CD4-positive, alpha-beta T cell treated with Interleukin-1 beta for 1 hour (primary cell): ENCODE data around the gene SRP54.
"Not testable (repeated sequence)": the region's sequence is repeated elsewhere in the genome, so short reads cannot be mapped to it uniquely, and the experiment has no call there.

Experiments used
- DNase-seq, 2 donors: peaks; one replicate each; pipeline ENCODE4 v3.0.0-alpha.2; 2020 to 2022

SRP54 gene

DNA sequence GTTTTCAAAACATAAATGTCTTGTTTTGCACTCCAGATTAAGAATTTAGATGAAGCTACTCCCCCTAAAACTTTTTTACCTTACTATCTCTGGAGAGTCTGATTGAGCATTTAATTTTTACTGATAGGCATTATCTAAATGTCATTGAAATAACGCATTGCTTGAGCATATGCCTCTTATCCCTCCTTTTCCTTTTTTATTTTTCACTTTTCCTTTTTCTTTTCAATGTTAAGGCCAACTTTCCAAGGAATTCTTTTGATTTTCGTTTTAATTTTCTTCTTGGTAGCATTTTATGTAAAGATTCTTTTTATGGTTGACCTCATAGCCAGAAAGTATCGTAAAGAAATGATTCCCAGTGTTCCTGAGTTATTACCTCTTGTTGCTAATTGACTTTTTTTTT, 2.9 kb downstream of the SRP54 start:
- DNase-seq = no peak

DNA sequence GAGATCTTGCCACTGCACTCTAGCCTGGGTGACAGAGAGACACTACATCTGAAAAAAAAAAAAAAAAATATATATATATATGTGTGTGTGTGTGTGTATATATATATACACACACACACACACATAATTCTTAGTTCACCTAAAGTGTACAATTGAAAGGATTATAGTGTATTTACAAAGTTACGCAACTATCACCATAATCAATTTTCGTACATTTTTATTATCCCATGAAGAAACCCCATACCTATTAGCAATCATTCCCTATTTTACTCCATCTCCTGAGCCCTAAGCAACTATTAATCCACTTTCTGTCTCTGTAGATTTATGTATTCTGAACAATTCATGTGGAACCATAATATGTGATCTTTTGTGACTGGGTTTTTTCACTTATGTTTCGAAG, 4.4 kb downstream of the SRP54 start:
- DNase-seq = no peak

DNA sequence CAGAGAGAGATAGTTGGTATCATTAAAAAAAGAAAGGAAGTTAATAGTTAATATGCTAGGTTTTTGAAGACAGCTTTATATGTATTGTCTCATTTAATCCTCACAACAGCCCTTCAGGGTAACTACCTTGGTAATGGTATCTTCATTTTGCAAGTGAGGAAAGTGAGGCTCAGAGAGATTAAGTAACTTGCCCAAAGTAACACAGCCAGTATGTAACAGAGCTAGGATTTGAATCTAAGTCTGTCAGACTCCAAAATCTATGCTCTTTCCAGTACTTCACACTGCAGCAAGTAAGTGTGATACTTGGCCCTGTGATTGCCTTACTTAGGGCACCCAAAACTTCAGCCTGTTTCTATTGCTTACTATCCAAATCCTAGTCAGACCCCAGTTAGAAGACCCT, 7.0 kb downstream of the SRP54 start:
- no peak for DNase-seq

DNA sequence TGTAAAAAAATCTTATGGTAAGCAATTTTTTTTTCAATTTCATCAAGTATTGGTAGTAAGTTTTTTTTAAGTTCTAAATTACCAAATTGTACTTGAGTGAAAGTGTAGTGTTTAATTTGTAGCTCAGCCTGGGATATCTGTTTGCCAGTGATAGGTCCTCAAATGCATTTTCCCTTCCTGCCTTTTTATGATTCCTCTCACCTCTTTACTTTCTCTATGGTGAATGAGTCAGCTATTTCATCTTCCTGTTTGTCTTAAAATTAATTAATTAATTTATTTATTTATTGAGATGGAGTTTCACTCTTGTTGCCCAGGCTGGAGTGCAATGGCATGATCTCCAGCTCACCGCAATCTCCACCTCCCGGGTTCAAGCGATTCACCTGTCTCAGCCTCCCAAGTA, 10.6 kb downstream of the SRP54 start:
- DNase-seq = no peak

DNA sequence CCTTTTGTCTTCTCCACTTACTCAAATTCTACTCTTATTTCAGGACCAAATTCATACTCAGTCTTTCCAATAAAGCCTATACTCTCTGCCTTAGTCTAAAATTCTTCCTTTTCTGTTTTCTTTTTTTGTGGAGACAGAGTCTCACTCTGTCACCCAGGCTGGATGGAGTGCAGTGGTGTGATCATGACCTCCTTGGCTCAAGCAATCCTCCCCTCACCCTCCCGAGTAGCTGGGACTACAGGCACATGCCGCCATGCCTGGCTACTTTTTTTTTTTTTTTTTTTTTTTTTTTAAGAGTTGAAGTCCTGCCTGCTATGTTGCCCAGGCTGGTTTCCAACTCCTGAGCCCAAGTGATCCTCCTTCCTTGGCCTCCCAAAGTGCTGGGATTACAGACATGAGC, 11.9 kb downstream of the SRP54 start:
- no peak for DNase-seq

DNA sequence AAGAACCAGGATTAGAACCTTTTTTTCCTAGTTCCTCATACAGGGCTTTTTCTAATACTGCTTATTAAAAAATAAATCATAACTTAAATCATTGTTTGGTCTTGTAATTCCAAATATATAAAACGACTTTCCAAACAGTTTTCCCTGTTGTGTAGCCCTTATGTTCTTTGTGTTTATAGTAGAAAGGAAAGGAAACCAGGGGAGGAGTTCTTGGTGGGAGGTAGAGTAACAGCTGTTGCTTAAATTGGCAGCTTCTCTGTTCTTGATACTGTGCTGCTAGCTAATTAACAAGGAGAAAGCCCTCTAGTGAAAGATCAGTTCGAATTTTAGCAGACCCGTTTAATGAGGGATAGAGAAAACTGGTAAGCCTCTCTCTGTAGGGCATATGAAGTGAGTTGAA, 15.0 kb downstream of the SRP54 start:
- no peak for DNase-seq

DNA sequence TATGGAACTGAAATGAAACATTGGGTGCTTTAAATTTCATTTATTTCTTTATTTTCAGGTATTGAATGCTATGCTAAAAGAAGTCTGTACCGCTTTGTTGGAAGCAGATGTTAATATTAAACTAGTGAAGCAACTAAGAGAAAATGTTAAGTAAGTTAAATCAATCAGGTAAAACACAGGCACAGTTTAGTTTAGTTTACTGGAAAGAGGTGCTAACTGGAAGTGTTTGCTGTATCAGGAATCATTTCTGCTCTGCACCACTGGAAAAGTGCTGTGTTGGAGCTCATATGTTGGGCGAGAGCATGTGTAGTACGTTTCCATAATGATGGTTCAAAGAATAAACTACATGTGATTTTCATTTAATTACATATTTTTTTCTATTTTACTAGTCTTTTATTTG, 16.7 kb downstream of the SRP54 start:
- no peak for DNase-seq

DNA sequence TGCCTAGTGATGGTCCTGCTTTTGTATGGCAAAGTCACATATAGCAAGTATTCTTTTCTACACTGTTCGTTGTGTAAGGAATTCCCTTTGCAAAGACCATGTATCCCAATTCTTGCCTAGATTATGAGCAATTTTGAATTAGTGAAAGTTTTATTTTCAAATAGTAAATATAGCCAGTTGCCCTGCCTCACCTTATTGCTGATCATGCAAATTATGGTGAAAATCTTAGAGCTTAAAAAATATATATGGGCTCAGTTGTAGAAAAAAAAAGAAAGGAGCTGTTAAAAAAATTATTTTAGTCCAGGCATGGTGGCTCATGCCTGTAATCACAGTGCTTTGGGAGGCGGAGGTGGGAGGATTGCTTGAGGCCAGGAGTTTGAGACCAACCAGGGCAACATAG, 18.8 kb downstream of the SRP54 start:
- DNase-seq = no peak

DNA sequence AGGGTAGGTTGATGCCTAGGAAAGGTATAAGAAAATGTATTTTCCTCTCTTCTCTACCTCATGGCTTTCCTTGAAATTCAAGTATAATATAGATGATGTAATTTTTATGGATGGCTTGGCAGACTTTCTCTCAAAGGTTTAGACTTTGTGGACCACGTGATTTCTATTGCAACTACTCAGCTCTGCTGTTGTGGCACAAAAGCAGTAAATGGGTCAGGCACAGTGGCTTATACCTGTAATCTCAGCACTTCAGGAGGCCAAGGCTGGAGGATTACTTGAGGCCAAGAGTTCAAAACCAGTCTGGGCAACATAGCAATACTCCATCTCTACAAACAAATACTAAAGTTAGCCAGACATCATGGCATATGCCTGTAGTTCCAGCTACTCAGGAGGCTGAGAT, 22.0 kb downstream of the SRP54 start:
- DNase-seq = no peak

DNA sequence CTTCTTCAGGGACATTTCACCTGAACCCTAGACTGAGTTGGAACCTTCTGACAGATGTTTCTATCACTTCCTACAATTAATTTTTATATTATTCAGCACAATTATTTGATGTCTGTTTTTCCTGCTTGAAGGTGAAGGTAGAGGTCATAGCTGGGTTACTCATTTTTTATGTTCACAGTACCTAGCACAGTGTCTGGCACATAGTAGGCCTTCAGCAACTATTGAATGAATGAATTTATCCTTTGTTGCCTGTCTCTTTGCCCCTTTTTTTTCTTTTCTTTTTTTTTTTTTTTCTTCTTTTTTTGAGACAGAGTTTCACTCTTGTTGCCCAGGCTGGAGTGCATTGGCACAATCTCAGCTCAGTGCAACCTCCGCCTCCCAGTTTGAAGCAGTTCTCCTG, 33.8 kb downstream of the SRP54 start:
- DNase-seq = no peak

DNA sequence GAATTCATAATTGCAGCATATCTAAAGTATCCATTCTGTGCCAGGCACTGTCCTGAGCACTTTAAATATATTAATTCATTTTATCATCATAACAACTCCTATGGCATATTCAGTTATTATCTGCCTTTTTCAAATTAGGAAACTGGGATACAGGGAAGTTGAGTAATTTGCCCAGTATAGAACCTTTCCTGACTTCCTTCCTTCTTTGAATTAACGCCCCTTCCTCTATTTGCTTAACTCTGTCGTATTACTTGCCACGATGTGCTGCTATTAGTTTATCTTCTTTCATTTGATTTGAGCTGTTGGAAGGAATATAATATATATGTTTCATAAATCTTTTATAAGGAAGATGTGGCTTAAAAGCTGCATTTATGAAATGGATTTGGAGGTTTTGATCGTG, 37.9 kb downstream of the SRP54 start:
- DNase-seq = no peak

DNA sequence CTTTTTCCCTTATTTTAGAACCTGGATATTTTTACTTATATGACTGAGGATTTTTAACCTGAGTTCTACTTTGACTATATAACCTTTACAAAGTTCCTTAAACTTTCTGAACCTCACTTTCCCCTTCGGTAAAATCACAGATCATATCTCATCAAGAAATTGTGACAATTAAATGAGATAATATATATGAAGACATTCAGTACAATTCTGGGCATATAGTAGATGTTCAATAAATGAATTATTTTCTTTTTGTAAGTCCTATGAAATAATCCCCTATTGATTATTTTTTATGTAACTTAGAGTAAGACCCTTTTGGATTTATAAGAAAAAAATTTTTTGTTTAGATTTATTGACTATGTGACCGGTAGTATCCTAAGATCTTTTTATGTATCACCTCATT, 45.6 kb downstream of the SRP54 start:
- DNase-seq = no peak

DNA sequence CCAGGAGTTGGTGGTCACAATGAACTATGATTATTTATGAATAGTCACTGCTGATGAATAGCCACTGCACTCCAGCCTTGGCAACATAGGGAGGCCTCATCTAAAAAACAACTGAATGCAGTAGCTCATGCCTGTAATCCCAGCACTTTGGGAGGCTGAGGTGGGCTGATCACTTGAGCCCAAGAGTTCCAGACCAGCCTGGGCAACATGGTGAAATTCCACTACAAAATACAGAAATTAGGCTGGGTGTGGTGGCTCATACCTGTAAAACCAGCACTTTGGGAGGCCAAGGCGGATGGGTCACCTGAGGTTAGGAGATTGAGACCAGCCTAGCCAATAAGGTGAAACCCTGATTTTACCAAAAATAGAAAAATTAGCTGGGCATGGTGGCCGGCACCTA, 49.8 kb downstream of the SRP54 start:
- no peak for DNase-seq

DNA sequence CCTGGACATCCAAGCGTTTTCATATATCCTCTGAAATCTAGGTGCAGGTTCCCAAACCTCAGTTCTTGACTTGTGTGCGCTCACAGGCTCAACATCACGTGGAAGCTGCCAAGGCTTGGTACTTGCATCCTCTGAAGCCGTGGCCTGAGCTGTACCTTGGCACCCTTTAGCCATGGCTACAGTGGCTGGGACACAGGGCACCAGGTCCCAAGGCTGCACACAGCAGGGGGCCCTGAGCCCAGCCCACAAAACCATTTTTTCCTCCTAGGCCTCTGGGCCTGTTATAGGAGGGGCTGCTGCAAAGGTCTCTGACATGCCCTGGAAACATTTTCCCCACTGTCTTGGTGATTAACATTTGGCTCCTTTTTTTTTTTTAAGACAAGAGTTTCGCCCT, 51.6 kb downstream of the SRP54 start:
- DNase-seq = no peak

DNA sequence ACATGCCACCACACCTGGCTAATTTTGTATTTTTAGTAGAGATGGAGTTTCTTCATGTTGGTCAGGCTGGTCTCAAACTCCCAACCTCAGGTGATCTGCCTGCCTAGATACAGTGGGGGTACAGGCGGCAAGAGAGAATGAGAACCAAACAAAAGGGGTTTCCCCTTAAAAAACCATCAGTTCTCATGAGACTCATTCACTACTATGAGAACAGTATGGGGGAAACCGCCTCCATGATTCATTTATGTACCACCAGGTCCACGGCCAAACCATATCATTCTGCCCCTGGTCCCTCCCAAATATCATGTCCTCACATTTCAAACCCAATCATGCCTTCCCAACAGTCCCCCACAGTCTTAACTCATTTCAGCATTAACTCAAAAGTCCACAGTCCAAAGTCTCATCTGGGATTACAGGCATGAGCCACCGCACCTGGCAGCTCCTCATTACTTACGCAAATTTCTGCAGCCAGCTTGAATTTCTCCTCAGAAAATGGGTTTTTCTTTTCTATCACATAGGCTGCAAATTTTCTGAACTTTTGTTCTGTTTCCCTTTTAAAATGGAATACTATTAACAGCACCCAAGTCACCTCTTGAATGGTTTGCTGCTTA, 52.3 kb downstream of the SRP54 start:
- DNase-seq = not testable (repeated sequence)

DNA sequence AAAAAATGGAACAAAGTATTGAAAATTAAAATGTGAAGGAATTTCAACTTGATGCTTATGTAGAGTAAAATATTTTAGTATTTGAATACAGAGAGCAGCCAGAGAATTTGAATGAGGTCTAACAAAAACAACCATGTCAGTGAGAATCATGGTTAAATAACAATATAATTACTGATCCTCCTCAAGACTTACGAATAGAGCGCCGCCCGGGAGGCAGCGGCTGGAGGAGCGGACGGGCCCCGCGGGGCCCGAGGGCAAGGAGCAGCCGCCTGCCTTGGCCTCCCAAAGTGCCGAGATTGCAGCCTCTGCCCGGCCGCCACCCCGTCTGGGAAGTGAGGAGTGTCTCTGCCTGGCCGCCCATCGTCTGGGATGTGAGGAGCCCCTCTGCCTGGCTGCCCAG, 55.5 kb downstream of the SRP54 start:
- not testable (repeated sequence) for DNase-seq

DNA sequence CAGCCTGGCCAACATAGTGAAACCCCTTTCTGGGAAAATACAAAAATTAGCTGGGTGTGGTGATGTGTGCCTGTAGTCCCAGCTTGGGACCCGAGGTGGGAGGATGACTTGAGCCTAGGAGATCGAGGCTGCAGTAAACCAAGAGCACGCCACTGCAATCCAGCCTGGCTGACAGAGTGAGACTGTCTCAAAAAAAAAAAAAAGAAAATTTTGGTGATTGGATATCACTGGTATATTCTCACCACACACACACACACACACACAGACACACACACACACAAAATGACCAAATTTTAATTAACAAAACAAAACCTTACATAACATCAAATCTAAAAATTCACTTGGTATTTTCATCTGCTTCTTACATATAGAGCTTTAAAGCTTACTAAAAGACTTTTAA, 59.8 kb downstream of the SRP54 start:
- DNase-seq = no peak

DNA sequence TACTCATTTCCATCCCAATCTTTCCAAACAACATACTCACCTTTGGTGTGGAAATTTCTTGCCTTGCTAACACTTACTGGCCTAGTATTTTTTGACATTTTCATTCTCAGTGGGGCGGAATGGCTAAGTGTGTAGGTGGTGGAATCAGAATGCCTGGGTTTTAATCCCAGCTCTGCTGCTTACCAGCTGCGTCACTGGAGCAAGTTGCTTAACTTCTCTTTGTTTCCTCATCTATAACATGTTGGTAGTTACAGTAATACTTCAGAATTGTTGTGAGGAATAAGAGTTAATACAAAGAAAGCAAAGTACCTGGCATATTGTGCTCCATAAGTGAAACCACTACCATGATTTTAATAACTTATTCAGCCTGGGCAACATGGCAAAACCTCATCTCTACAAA, 60.3 kb downstream of the SRP54 start:
- no peak for DNase-seq

DNA sequence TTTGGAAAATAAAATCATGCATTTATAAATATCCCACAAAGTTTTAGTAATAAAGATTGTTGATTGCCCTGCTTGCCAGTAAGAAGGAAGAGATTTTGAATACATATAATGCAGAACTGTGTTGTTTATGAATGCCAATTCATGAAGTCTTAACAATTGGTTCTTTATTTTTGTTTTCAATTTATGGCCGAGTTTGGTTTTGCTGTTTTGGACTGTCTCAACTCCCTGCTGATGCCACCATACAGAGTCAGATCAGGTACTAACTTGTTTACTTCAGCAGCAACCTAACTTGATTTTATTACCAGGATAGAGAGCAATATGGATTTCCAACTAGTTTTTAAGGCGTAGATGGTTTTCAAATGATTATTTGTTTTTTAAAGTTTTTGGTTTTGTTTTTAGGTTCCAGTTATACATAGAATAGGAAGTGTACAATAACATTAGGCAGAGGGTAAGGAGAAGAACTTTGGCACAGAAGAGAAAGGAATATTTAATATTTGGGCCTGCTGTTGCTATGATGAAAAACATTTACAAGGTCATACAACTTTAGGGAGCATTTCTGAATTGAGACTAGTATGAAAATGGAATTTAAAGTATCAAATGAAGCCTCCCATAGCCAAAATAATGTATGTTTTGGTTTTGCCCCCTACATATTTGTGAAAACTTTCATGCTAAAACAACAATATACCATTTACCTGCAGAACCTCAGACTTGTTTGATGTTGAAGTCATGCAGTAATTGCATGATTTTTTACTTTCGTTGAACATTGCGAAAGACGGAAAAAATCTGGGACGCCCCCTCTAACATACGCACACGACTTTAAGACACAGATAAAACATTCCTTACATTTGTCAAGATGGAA, 62.4 kb downstream of the SRP54 start:
- no peak for DNase-seq

DNA sequence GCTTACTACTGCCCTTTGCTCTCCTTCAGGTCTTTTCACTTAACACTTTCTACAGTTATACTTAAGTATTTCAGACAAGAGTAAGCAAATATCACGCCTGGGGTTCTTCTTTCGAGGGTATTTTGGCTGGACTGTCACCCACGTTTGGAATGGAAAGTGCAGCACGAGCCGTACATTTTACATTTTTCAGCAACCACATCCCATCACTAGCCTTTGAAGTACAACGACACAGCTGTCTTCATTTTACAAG, 62.9 kb downstream of the SRP54 start:
- DNase-seq = no peak

DNA sequence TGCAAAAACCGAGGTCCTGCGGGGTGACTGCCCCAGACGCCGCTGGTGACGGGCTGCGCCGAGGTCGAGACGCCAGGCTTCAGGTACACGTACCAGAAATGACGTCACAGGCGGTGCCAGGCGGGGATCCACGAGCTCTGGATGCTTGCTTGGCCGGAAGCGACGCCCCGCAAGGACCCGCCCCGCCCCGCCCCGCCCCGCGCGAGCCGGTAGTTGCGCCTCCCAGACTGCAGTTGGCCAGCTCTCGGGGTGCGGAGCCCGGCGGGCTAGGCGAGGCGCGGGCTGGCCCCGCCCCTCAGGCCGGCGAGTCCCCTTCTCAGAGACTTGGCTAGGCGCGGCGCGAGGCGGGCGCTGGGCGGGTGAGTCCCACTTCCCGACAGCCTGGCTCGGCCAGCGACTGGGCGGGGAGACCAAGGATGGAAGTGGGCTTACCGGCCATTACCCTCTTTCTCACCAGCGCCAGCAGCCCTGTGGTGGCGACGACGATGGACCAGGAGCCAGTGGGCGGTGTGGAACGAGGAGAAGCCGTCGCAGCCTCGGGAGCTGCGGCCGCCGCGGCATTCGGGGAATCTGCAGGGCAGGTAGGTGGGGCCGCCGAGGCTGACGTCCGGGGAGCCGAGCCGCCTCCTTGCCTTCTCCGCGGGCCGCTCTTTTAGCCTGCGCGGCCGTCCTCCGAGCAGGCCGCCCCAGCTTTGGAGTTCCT, 63.4 kb downstream of the SRP54 start, which contains the start of gene FAM177A1:
Gene FAM177A1 (plus strand): TSS at position 225 of the 703 bp plus-strand sequence. CDS start 192 bp downstream, at position 417.
- peak; percentile 99 to 100 for DNase-seq

DNA sequence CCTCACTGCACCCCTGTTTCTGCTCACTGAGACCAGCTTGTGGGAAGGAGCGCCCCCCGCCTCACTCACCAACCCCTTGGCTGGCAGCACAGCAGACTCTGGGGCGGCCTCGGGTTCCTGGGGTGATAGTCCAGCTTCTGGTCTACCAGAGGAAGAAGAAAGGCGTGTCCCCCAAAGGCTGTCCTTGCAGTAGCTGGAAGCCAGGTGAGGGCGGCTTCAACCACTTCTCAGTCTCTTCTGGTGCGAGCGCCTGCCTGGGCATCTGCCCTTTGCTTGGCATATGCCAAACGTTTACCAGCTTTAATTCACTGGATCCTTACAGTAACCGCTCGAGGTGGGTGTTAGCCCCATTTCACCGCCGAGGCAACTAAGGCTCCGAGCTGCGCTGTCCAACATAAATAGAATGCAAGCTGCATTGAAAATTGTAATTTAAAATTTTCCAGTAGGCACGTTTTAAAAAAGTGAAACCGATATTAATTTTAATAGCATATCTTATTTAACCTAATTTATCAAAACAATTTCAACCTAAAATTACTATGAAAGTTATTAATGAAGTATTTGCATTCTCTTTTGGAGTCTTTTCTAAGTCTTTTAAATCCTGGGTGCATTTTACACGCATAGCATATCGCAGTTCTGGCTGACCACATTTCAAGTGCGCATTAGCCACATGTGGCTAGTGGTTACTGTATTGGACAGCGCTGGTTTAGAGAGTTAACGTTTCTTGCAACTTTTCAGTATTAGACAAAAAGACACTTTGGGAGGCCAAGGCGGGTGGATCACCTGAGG, 64.2 kb downstream of the SRP54 start:
- DNase-seq = peak in 1 of 2 donors; percentile 27

DNA sequence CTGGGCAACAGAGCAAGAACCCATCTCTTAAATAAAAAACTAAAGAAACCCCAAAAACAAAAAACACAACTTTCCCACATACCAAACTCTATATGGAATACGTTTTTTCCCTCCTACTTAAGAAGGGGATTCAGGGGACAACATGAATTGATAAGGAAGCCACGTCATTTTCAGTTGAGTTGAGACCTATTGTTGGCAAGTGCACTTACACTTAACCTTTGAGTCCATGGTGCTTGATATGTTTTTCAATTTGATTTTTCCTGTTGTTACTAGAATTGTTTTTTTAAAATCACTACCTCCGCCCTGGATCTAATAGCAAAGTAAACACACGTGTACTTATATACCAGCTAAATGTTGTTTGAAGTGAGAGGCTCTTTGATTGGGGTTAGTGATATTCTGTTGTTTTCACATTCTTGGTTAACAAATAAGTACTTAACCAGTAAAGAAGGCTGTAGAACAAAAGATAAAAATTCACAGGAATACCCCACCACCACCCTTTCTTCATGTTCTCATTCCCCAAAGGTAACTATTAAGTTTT, 65.3 kb downstream of the SRP54 start:
- no peak for DNase-seq
